Neuronal stem cell (in vitro differentiated cells): ENCODE measurements around the gene HAS3.

Source experiments
- DNase-seq: peaks from one replicate; pipeline ENCODE4 v3.0.0-alpha.2; 2013; ENCODE audit warnings: low spot score
- H2AFZ ChIP-seq: one replicate; pipeline ENCODE4 v1.6.1; 2013; ENCODE audit warnings: mild to moderate bottlenecking, low read length, inconsistent platforms
- H2AK5ac ChIP-seq: 2 replicates; pipeline ENCODE4 v1.6.1; 2013; ENCODE audit warnings: low read depth, mild to moderate bottlenecking, inconsistent platforms, low read length, moderate library complexity, mixed read lengths
- H2BK120ac ChIP-seq: 2 replicates; pipeline ENCODE4 v1.6.1; 2013; ENCODE audit warnings: low read depth, mild to moderate bottlenecking, inconsistent platforms, low read length, moderate library complexity, mixed read lengths
- H2BK12ac ChIP-seq: one replicate; pipeline ENCODE4 v1.6.1; 2013; ENCODE audit warnings: low read length, inconsistent platforms
- H2BK15ac ChIP-seq: 2 replicates; pipeline ENCODE4 v1.6.1; 2013; ENCODE audit warnings: mild to moderate bottlenecking, low read length, inconsistent platforms, mixed read lengths
- H2BK5ac ChIP-seq: one replicate; pipeline ENCODE4 v1.6.1; 2013; ENCODE audit warnings: inconsistent platforms, mild to moderate bottlenecking, low read length, moderate library complexity
- H3K14ac ChIP-seq: one replicate; pipeline ENCODE4 v1.6.1; 2013; ENCODE audit warnings: low read length, inconsistent platforms
- H3K18ac ChIP-seq: 2 replicates; pipeline ENCODE4 v1.6.1; 2013; ENCODE audit warnings: low read length, inconsistent platforms
- H3K23ac ChIP-seq: 2 replicates; pipeline ENCODE4 v1.6.1; 2013; ENCODE audit warnings: low read depth, mild to moderate bottlenecking, mixed read lengths, low read length, inconsistent platforms; ENCODE audit not compliant: poor library complexity
- H3K27ac ChIP-seq: replicated peaks from 3 replicates; pipeline ENCODE4 v1.5.1; 2013; ENCODE audit warnings: low read length, inconsistent platforms
- H3K27me3 ChIP-seq, 3 experiments: 2 replicates each; pipeline ENCODE4 v1.6.1; 2013; ENCODE audit warnings: low read length in 3 of 3, mild to moderate bottlenecking in 2 of 3, inconsistent platforms in 1 of 3, low read depth in 1 of 3, mixed read lengths in 1 of 3, moderate library complexity in 1 of 3; ENCODE audit not compliant: control insufficient read depth in 3 of 3, insufficient read depth in 3 of 3
- H3K36me3 ChIP-seq, 2 donors: replicated peaks in 1 of 2; 2 replicates each; pipeline ENCODE4 v1.6.1; 2013; ENCODE audit warnings: low read length in 2 of 2; ENCODE audit not compliant: control insufficient read depth in 2 of 2, insufficient read depth in 2 of 2
- H3K4ac ChIP-seq: 2 replicates; pipeline ENCODE4 v1.6.1; 2013; ENCODE audit warnings: inconsistent platforms, mild to moderate bottlenecking, low read length, moderate library complexity
- H3K4me1 ChIP-seq, 2 donors: 1 replicate in 1 of 2; 2 replicates in 1 of 2; pipeline ENCODE4 v1.6.1; 2013; ENCODE audit warnings: low read length in 2 of 2, low read depth in 1 of 2; ENCODE audit not compliant: control insufficient read depth in 2 of 2, insufficient read depth in 1 of 2
- H3K4me2 ChIP-seq: one replicate; pipeline ENCODE4 v1.6.1; 2013; ENCODE audit warnings: mild to moderate bottlenecking, low read length, inconsistent platforms; ENCODE audit not compliant: insufficient read depth, poor library complexity, severe bottlenecking
- H3K4me3 ChIP-seq, 2 donors: 2 replicates each; pipeline ENCODE4 v1.5.1; 2013; ENCODE audit warnings: low read length in 2 of 2, mild to moderate bottlenecking in 2 of 2, inconsistent platforms in 1 of 2, moderate library complexity in 1 of 2
- H3K79me1 ChIP-seq: one replicate; pipeline ENCODE4 v1.6.1; 2013; ENCODE audit warnings: low read depth, mild to moderate bottlenecking, inconsistent platforms, low read length, moderate library complexity
- H3K9ac ChIP-seq: one replicate; pipeline ENCODE4 v1.6.1; 2013; ENCODE audit warnings: mild to moderate bottlenecking, low read depth, low read length, inconsistent platforms; ENCODE audit not compliant: poor library complexity
- H3K9me3 ChIP-seq, 2 donors: replicated peaks in 1 of 2; 2 replicates each; pipeline versions ENCODE3 to v1.6.1; 2013; ENCODE audit warnings: low read length in 2 of 2, mild to moderate bottlenecking in 2 of 2, inconsistent platforms in 1 of 2, low read depth in 1 of 2, mixed read lengths in 1 of 2, moderate library complexity in 1 of 2; ENCODE audit not compliant: control insufficient read depth in 2 of 2, insufficient read depth in 1 of 2
- H4K8ac ChIP-seq: one replicate; pipeline ENCODE4 v1.6.1; 2013; ENCODE audit warnings: low read depth, mild to moderate bottlenecking, inconsistent platforms, low read length, moderate library complexity
- H4K91ac ChIP-seq: one replicate; pipeline ENCODE4 v1.6.1; 2013; ENCODE audit warnings: low read length, low read depth, mild to moderate bottlenecking, inconsistent platforms; ENCODE audit not compliant: poor library complexity
- WGBS, 2 donors: extraction: QIAGEN DNeasy Blood & Tissue Kit; methylation state at CpG; one replicate each; pipeline ENCODE4 v1.1.7; 2013; ENCODE audit warnings: missing lambda C conversion rate in 2 of 2, mixed read lengths in 1 of 2; ENCODE audit not compliant: insufficient read length in 2 of 2, insufficient replicate concordance in 1 of 2; ENCODE audit errors: extremely low coverage in 2 of 2; 5-methylcytosine and 5-hydroxymethylcytosine counted together

The HAS3 gene

GRCh38 chr16:69089091-69089910, 16.2 kb upstream of the HAS3 start:
- whole genome bisulfite sequencing, 2 donors = no CpG with 5 or more reads among the region's 16 CpGs
- H3K4me3 ChIP-seq = no peak overlapping the region

GRCh38 chr16:69093974-69094373, 11.5 kb upstream of the HAS3 start:
- Histone ChIP-seq H3K4me1 (peaks cover 11 to 12% of the 10 kb centered on the region in 2 donors), H3K4ac (no peak overlapping the region), H3K23ac (no peak overlapping the region), H3K36me3 (no peaks in the 10 kb centered on the region), H3K18ac (no peak overlapping the region), H3K4me2 (no peak overlapping the region), H3K9ac (no peak overlapping the region), H3K14ac (no peak overlapping the region), H2BK5ac (no peak overlapping the region), H3K27ac (no peak overlapping the region), H4K8ac (no peak overlapping the region), H2BK120ac (no peak overlapping the region), H3K9me3 (no peaks in the 10 kb centered on the region), H2AFZ (no peak overlapping the region), H3K27me3 (no peaks in the 10 kb centered on the region), H3K4me3 (no peak overlapping the region), H2AK5ac (no peak overlapping the region), H2BK12ac (no peak overlapping the region), H4K91ac (no peak overlapping the region), H3K79me1 (no peaks in the 10 kb centered on the region), H2BK15ac (no peak overlapping the region)
- WGBS, 2 donors = no CpG with 5 or more reads among the region's 3 CpGs
- DNase-seq = no peak

More at GRCh38 chr16:69089091-69089910, 16.2 kb upstream of the HAS3 start:
- H3K27me3 ChIP-seq = no peaks in the 10 kb centered on the region
- H3K79me1 ChIP-seq = no peaks in the 10 kb centered on the region
- no peak overlapping the region for H2BK120ac ChIP-seq
- H2BK5ac ChIP-seq = no peak overlapping the region
- no peaks in the 10 kb centered on the region for H3K36me3 ChIP-seq
- H3K14ac ChIP-seq = no peak overlapping the region
- no peak overlapping the region for H3K23ac ChIP-seq
- no peak overlapping the region for H3K4ac ChIP-seq
- no peak overlapping the region for H2BK15ac ChIP-seq
- H3K4me1 ChIP-seq = peaks cover 11 to 18% of the 10 kb centered on the region in 2 donors
- peak overlapping the region; percentile 76 for H2AFZ ChIP-seq
- H2AK5ac ChIP-seq = no peak overlapping the region
- peak overlapping the region; percentile 9 for H3K18ac ChIP-seq
- DNase-seq = no peak
- H4K91ac ChIP-seq = no peak overlapping the region
- H4K8ac ChIP-seq = no peak overlapping the region
- no peaks in the 10 kb centered on the region for H3K9me3 ChIP-seq
- no peak overlapping the region for H3K9ac ChIP-seq
- no peak overlapping the region for H3K4me2 ChIP-seq
- no peak overlapping the region for H2BK12ac ChIP-seq
- H3K27ac ChIP-seq = no peak overlapping the region

- Histone ChIP-seq H3K79me1 (no peaks in the 10 kb centered on the region), H2BK5ac (no peak overlapping the region), H3K23ac (no peak overlapping the region), H3K4me1 (peaks cover 6% of the 10 kb centered on the region in 2 donors), H3K27ac (no peak overlapping the region), H3K14ac (no peak overlapping the region), H4K91ac (no peak overlapping the region), H3K4ac (no peak overlapping the region), H2AK5ac (no peak overlapping the region), H2BK120ac (no peak overlapping the region), H2BK15ac (no peak overlapping the region), H2AFZ (no peak overlapping the region), H3K27me3 (no peaks in the 10 kb centered on the region), H3K4me3 (no peak overlapping the region), H3K18ac (no peak overlapping the region), H3K9me3 (no peaks in the 10 kb centered on the region), H2BK12ac (no peak overlapping the region), H3K4me2 (no peak overlapping the region), H4K8ac (no peak overlapping the region), H3K36me3 (no peaks in the 10 kb centered on the region), H3K9ac (no peak overlapping the region)
- no CpG with 5 or more reads among the region's 5 CpGs for WGBS, 2 donors
- DNase-seq = no peak
These were observed 11.0 kb upstream of the HAS3 start for GRCh38 chr16:69094501-69094900.

GRCh38 chr16:69095193-69095592, 10.3 kb upstream of the HAS3 start:
- H4K91ac ChIP-seq = no peak overlapping the region
- no peak overlapping the region for H3K23ac ChIP-seq
- H2BK120ac ChIP-seq = no peak overlapping the region
- no peaks in the 10 kb centered on the region for H3K27me3 ChIP-seq
- no peak overlapping the region for H3K18ac ChIP-seq
- H2AFZ ChIP-seq = no peak overlapping the region
- H2BK5ac ChIP-seq = no peak overlapping the region
- no peak overlapping the region for H4K8ac ChIP-seq
- H2AK5ac ChIP-seq = no peak overlapping the region
- H3K9ac ChIP-seq = no peak overlapping the region
- no peak overlapping the region for H2BK15ac ChIP-seq
- H3K4me3 ChIP-seq = no peak overlapping the region
- no peak overlapping the region for H3K4ac ChIP-seq
- no peaks in the 10 kb centered on the region for H3K9me3 ChIP-seq
- WGBS, 2 donors = no CpG with 5 or more reads among the region's 6 CpGs
- H2BK12ac ChIP-seq = no peak overlapping the region
- DNase-seq = no peak
- H3K79me1 ChIP-seq = no peaks in the 10 kb centered on the region
- H3K36me3 ChIP-seq = no peaks in the 10 kb centered on the region
- peaks cover 5% of the 10 kb centered on the region in 2 donors for H3K4me1 ChIP-seq
- no peak overlapping the region for H3K14ac ChIP-seq
- no peak overlapping the region for H3K4me2 ChIP-seq
- H3K27ac ChIP-seq = no peak overlapping the region
